GM12801 (cell line): ENCODE measurements around the gene MRPL22.

Experiments
- TF ChIP-seq, protein P1 (sequence below): IDR thresholded peaks from one replicate; pipeline ENCODE4 v1.5.1; 2011; ENCODE audit warnings: control low read depth; ENCODE audit not compliant: insufficient read length; ENCODE audit errors: extremely low read depth

The MRPL22 gene

DNA sequence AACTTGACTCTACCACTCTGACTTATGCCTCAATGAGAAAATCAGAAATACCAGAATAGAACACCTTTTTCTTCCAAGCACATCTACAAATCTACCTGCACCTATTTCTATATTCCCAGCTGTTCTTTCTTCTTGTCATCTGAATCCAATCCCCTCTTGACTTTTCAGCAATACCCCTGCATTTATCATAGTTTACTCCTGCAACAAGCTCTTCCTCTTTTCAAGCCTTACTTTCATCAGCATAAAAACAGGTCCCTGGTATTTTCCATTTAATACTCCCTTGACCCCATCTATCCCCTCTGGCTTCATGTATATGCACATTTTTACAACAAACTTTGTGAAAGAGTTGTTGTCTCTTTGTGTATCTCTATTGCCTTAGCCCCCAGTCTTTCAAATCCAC lies 6.0 kb upstream of the MRPL22 start:
- TF ChIP-seq, protein P1, sequence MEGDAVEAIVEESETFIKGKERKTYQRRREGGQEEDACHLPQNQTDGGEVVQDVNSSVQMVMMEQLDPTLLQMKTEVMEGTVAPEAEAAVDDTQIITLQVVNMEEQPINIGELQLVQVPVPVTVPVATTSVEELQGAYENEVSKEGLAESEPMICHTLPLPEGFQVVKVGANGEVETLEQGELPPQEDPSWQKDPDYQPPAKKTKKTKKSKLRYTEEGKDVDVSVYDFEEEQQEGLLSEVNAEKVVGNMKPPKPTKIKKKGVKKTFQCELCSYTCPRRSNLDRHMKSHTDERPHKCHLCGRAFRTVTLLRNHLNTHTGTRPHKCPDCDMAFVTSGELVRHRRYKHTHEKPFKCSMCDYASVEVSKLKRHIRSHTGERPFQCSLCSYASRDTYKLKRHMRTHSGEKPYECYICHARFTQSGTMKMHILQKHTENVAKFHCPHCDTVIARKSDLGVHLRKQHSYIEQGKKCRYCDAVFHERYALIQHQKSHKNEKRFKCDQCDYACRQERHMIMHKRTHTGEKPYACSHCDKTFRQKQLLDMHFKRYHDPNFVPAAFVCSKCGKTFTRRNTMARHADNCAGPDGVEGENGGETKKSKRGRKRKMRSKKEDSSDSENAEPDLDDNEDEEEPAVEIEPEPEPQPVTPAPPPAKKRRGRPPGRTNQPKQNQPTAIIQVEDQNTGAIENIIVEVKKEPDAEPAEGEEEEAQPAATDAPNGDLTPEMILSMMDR, result no peak

DNA sequence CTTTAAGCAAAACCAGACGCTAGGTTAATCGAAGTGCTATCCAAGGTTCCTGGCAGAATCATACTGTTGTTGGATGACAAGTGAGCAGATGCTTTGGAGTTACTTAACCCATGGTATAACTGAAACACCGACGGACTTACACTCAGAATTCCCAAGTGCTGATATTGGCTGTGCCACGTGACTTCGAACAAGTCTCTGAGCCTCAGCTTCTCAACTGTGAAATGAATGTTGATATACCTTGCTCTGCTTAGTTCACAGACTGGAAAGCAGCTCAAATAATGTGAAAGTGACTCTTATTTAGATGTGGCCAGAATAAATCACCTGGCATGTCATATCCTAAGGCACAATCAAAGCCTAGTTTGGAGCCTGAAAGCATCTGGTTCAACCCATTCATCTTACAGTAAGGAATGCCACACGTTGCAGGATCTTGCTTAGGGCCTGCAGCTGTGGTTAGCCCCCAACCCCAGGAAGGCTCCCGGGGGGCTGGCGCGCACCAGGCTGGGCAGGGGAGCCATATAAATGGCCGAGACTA lies 3.6 kb upstream of the MRPL22 start:
- TF ChIP-seq, protein P1, result no peak

DNA sequence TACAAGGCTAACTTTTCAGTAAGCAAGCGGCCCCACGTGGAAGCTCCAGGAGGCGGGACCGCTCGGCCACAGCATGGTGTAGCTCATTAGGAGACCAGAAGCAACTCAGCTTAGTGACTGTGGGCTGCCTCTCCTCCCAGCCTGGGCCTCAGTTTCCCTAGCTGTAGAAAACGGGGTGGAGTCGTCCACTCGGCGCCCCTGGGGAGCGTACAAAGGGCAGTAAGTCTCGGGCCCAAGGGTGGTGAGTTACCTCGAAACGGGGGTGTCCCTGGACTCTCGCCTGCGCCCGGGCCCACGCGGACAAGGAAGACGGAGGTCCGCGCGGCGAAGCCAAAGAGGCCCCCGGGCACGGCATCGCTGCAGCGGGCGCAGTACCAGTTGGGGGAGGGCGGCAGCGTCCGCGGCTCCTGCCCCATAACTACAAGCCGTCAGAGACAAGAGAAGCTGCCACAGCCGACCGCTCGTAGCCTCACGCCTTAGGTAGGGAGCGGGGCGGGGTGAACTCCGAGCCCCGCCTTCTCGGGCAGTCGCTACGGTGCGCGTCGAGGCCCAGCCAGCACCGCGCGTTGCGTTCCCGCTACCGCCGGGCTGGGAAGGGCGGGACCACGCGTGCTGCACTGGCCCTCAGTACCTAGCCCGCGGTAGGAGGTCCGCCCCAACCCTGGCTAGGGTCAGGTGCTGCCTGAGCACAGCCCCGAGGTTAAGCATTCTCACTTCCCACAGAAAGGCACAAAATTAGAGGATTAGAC lies 3.0 kb upstream of the MRPL22 start, which contains the start of gene GEMIN5:
Gene GEMIN5, minus strand, starts transcription at position 494 of the 749 bp plus-strand sequence. Its CDS starts 78 bp downstream, at position 416.
- TF ChIP-seq, protein P1, result no peak

DNA sequence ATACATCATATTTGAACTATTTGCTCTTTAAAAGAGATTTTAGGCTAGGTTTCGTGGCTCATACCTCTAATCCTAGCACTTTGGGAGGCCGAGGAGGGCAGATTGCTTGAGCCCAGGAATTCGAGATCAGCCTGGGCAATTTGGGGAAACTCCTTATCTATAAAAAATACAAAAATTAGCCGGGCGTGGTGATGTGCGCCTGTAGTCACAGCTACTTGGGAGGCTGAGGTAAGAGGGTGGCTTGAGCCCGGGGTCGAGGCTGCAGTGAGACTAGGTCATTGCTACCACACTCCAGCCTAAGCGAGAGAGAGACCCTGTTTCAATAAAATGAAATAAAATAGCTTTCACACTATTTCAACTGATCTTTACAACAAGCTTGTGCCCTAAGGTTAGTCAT lies 500 bp upstream of the MRPL22 start:
- TF ChIP-seq, protein P1, result no peak

DNA sequence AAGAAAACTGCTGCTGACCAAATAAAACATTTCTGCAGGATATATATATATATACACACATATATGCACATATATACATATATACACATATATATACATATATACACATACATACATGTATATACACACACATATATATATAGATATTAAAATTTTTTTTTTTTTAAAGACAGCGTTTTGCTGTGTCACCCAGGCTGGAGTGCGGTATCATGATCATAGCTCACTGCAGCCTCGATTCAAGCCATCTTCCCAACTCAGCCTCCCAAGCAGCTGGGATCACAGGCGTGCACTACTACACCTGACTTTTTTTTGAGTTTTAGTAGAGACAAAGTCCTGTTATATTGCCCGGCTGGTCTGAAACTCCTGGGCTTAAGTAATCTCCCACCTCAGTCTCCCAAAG lies 2.7 kb downstream of the MRPL22 start:
- TF ChIP-seq, protein P1, result no peak

DNA sequence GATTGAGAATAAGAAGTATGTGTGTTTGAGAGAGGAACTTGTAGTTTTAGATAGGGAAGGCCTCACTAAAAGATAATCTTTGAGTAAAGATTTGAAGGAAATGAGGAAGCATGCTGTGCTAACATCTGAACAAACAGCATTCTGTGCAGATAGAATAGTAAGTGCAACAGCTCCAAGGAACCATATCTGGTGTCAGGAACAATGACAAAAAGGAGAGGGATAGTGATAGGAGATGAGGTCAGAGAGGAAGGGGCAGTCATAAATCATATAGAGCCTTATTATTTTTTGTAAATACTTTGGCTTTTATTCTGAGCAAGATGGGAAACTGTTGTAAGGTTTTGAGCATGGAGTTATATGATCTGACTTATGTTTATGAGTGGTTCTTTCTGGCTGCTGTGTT lies 3.8 kb downstream of the MRPL22 start:
- TF ChIP-seq, protein P1, result no peak

DNA sequence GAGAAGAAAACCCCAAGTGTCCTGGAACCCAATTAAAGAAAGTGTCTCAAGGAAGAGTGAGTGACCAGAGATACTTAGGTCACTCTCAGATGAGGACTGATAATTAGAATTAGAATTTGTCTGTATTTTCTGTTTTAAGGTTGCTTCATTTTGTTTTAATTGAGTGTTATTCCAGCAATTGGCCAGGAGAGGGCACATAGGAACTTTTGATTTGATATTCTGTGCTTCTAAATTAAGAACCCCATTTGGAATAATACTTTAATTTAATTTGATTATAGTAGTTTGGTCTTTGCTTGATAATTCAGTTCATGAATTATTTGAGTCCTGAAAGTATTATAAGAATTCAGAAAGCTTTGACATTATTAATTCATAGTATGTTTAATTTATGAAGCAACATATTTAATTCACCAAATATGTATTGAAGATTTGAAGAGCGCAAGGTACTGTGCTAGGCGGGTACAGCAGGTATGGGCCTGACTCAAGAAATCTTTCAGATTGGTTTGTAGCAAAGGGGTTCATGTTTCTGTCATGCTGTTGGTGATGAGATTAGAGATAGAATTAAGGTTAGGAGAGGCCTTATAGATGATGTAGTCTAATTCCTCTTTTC lies 4.9 kb downstream of the MRPL22 start:
- TF ChIP-seq, protein P1, result no peak
